Smooth muscle cell of trachea (primary cell): ENCODE measurements around the gene PAFAH1B2. TPM values are rescaled to one million over a fixed set of nuclear protein-coding genes. Genes with fewer than 3 reads are reported as not detected.

Experiments used
- total RNA-seq: library from RNA; depleted of rRNA; stranded (reverse); fragments of >200 nt; gene quantifications from 2 replicates; pipeline ENCODE4 v1.2.1, GENCODE V29; 2014

The PAFAH1B2 gene, protein sequence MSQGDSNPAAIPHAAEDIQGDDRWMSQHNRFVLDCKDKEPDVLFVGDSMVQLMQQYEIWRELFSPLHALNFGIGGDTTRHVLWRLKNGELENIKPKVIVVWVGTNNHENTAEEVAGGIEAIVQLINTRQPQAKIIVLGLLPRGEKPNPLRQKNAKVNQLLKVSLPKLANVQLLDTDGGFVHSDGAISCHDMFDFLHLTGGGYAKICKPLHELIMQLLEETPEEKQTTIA
- 110 and 125 TPM in 2 replicates for total RNA-seq

GRCh38 chr11:117143871-117144476, at the start of gene PAFAH1B2:
Gene PAFAH1B2 (plus strand): TSS chr11:117144287. CDS start chr11:117152448, 8,161 bp downstream.

GRCh38 chr11:117098269-117099232, 45.5 kb upstream of the PAFAH1B2 start, which contains the start of gene SIK3:
Gene SIK3 (minus strand): TSS chr11:117098428. CDS start chr11:117098415, 13 bp downstream.

DNA sequence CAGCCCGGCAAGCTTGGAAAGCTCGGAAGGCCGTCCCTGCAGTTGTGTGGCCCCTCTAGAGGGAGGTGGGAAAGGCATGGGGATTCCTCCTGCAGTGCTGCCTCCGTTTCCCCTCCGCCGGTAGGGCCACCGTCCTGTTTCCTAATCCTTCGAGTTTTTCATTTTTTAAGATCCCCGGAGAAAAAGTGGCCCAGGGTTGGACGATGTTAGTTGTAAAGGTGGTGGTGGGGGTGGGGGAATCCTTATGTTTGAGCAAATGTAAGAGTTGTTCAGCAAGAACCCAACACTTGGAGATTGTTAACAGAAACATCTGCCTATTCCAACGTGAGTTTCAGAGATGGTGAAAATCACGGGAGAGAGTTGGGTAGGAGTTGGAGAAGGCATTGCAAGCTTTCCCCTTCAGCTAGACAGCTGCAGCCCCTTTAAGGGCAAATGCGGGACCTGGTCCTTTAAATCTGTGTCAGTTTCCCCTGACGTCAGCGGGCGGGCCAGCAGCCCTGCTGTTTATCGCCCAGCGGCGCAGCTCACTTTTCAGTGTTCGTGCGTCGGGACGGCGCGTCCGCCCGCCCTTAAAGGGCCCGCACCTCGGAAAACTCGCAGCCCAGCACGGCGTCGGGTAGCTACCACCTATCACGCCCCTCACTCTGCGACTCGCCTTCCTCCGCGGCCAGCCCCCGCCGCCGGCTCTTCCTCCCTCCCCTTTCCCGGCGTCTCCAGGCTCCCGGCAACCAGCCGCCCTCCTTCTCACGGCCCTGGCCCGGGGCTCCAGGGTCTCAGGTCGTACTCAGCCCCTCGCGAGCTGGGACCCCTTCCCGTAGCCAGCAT, 34.3 kb downstream of the PAFAH1B2 start, which contains the start of gene SIDT2:
Gene SIDT2 (plus strand): TSS at position 534 of the 825 bp plus-strand sequence. CDS start 521 bp downstream, outside the sequence.

GRCh38 chr11:117199053-117199915, 55.2 kb downstream of the PAFAH1B2 start, which contains the start of gene TAGLN:
Gene TAGLN (plus strand): TSS chr11:117199370. CDS start chr11:117203014, 3,644 bp downstream.

Other genes with a start within 250 kb of the PAFAH1B2 start
- 25.1 and 28.8 TPM in 2 replicates for gene SIK3, start 45.9 kb upstream of the PAFAH1B2 start, total RNA-seq
- gene SIDT2, start 34.5 kb downstream of the PAFAH1B2 start, total RNA-seq, result 14.1 and 27.0 TPM in 2 replicates
- 109 and 172 TPM in 2 replicates for gene TAGLN, start 55.1 kb downstream of the PAFAH1B2 start, total RNA-seq
- gene PCSK7, start 87.8 kb downstream of the PAFAH1B2 start, total RNA-seq, result 36.2 and 50.3 TPM in 2 replicates
- 9.6 and 9.7 TPM in 2 replicates for gene RNF214, start 88.4 kb downstream of the PAFAH1B2 start, total RNA-seq
- gene BACE1-AS, start 147.1 kb downstream of the PAFAH1B2 start, total RNA-seq, result 3.5 and 4.3 TPM in 2 replicates
- 34.6 and 42.2 TPM in 2 replicates for gene BACE1, start 172.0 kb downstream of the PAFAH1B2 start, total RNA-seq
- gene CEP164, start 183.6 kb downstream of the PAFAH1B2 start, total RNA-seq, result 35.4 and 43.3 TPM in 2 replicates